ENCODE measurements around the gene SLC4A7. TPM values are rescaled to one million over a fixed set of nuclear protein-coding genes. Genes with fewer than 3 reads are reported as not detected.
"Not testable (repeated sequence)": the region's sequence is repeated elsewhere in the genome, so short reads cannot be mapped to it uniquely, and the experiment has no call there.

The SLC4A7 gene
- total RNA-seq, 1 donor: 281 TPM

DNA sequence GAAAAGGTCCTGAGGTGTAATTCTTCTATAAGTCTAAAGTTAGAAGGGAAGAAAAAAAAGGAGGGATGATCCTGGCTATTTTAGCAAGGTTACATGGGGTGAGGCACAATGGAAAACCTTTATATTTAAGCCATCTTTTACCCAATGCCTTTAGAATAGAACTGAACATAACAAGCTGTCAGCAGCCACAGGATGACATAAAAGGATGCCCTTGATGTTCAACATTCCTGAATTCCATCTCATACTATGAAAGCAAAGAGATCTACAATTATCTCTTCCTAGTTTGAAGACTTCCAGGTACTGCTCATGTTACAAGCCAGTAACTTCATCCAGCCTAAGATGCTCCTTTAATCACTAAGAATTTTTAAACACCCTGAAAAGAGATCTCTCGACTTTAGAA lies 141.9 kb downstream of the SLC4A7 start:
- DNase-seq (ENCODE audit: insufficient read length, low spot score, missing footprints): no peak
- Histone ChIP-seq H3K27me3 (ENCODE audit: insufficient read depth, low read length) (no peaks in the 10 kb centered on the region), H3K79me2 (ENCODE audit: insufficient read depth, low read length) (no peaks in the 10 kb centered on the region)

DNA sequence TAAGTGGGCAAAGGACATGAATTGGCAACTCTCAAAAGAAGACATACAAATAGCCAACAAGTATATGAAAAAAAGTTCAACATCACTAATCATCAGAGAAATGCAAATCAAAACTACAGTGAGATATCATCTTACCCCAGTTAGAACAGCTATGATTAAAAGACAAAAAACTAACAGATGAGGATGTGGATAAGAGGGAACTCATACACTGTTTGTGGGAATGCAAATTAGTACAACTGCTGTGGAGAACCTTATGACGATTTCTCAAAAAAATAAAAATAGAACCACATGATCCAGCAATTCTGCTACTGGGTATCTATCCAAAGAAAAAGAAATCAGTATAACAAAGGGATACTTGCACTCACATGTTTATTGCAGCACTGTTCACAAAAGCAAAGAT lies 143.7 kb downstream of the SLC4A7 start:
- H3K4me1 ChIP-seq (ENCODE audit: insufficient read depth, low read length): no peaks in the 10 kb centered on the region
- H3K4me2 ChIP-seq (ENCODE audit: insufficient read depth, low read length): no peak overlapping the region
- H3K4me3 ChIP-seq (ENCODE audit: insufficient read depth, low read length): no peak overlapping the region
- H3K36me3 ChIP-seq (ENCODE audit: insufficient read depth, low read length): peaks cover 15% of the 10 kb centered on the region
- H2AFZ ChIP-seq (ENCODE audit: low read length): no peak overlapping the region
- no peaks in the 10 kb centered on the region for H3K27me3 ChIP-seq (ENCODE audit: insufficient read depth, low read length)
- no peak overlapping the region for H3K27ac ChIP-seq (ENCODE audit: low read depth, low read length)
- H3K79me2 ChIP-seq (ENCODE audit: insufficient read depth, low read length): no peaks in the 10 kb centered on the region
- no peak for DNase-seq (ENCODE audit: insufficient read length, low spot score, missing footprints)
- no peaks in the 10 kb centered on the region for H3K9me3 ChIP-seq (ENCODE audit: low read depth, low read length)
- no peaks in the 10 kb centered on the region for H4K20me1 ChIP-seq (ENCODE audit: insufficient read depth, low read length)
- TF ChIP-seq CTCF (IDR thresholded peaks at IDR 0.05; ENCODE audit: extremely low read depth, low read depth, low read length): no peak

More for the DNA sequence above, 141.9 kb downstream of the SLC4A7 start:
- no peak for TF ChIP-seq CTCF (IDR thresholded peaks at IDR 0.05; ENCODE audit: extremely low read depth, low read depth, low read length)
- H4K20me1 ChIP-seq (ENCODE audit: insufficient read depth, low read length): no peaks in the 10 kb centered on the region
- H3K4me2 ChIP-seq (ENCODE audit: insufficient read depth, low read length): no peak overlapping the region
- H3K36me3 ChIP-seq (ENCODE audit: insufficient read depth, low read length): peaks cover 22% of the 10 kb centered on the region
- no peak overlapping the region for H2AFZ ChIP-seq (ENCODE audit: low read length)
- H3K4me1 ChIP-seq (ENCODE audit: insufficient read depth, low read length): no peaks in the 10 kb centered on the region
- no peaks in the 10 kb centered on the region for H3K9me3 ChIP-seq (ENCODE audit: low read depth, low read length)
- no peak overlapping the region for H3K4me3 ChIP-seq (ENCODE audit: insufficient read depth, low read length)
- no peak overlapping the region for H3K27ac ChIP-seq (ENCODE audit: low read depth, low read length)

- H3K79me2 ChIP-seq (ENCODE audit: insufficient read depth, low read length): no peaks in the 10 kb centered on the region
- TF ChIP-seq CTCF (IDR thresholded peaks at IDR 0.05; ENCODE audit: extremely low read depth, low read depth, low read length): no peak
- H3K4me3 ChIP-seq (ENCODE audit: insufficient read depth, low read length): no peak overlapping the region
- H3K27me3 ChIP-seq (ENCODE audit: insufficient read depth, low read length): no peaks in the 10 kb centered on the region
- H4K20me1 ChIP-seq (ENCODE audit: insufficient read depth, low read length): no peaks in the 10 kb centered on the region
- no peaks in the 10 kb centered on the region for H3K4me1 ChIP-seq (ENCODE audit: insufficient read depth, low read length)
- no peak overlapping the region for H3K27ac ChIP-seq (ENCODE audit: low read depth, low read length)
- DNase-seq (ENCODE audit: insufficient read length, low spot score, missing footprints): no peak
- H3K4me2 ChIP-seq (ENCODE audit: insufficient read depth, low read length): no peak overlapping the region
- H3K9me3 ChIP-seq (ENCODE audit: low read depth, low read length): no peaks in the 10 kb centered on the region
- H2AFZ ChIP-seq (ENCODE audit: low read length): no peak overlapping the region
- no peaks in the 10 kb centered on the region for H3K36me3 ChIP-seq (ENCODE audit: insufficient read depth, low read length)
Observed at GRCh38 chr3:27335571-27335970, 148.6 kb downstream of the SLC4A7 start.

- no peaks in the 10 kb centered on the region for H3K9me3 ChIP-seq (ENCODE audit: low read depth, low read length)
- no peak overlapping the region for H2AFZ ChIP-seq (ENCODE audit: low read length)
- H3K4me1 ChIP-seq (ENCODE audit: insufficient read depth, low read length): no peaks in the 10 kb centered on the region
- no peak overlapping the region for H3K27ac ChIP-seq (ENCODE audit: low read depth, low read length)
- H3K36me3 ChIP-seq (ENCODE audit: insufficient read depth, low read length): no peaks in the 10 kb centered on the region
- H3K79me2 ChIP-seq (ENCODE audit: insufficient read depth, low read length): no peaks in the 10 kb centered on the region
- no peak overlapping the region for H3K4me2 ChIP-seq (ENCODE audit: insufficient read depth, low read length)
- no peaks in the 10 kb centered on the region for H4K20me1 ChIP-seq (ENCODE audit: insufficient read depth, low read length)
- TF ChIP-seq CTCF (IDR thresholded peaks at IDR 0.05; ENCODE audit: extremely low read depth, low read depth, low read length): no peak
- H3K27me3 ChIP-seq (ENCODE audit: insufficient read depth, low read length): no peaks in the 10 kb centered on the region
- no peak overlapping the region for H3K4me3 ChIP-seq (ENCODE audit: insufficient read depth, low read length)
- no peak for DNase-seq (ENCODE audit: insufficient read length, low spot score, missing footprints)
Observed at GRCh38 chr3:27333843-27334242, 150.3 kb downstream of the SLC4A7 start.

- H3K4me3 ChIP-seq (ENCODE audit: insufficient read depth, low read length); H3K4me2 ChIP-seq (ENCODE audit: insufficient read depth, low read length); DNase-seq (ENCODE audit: insufficient read length, low spot score, missing footprints); H3K9me3 ChIP-seq (ENCODE audit: low read depth, low read length); H3K27ac ChIP-seq (ENCODE audit: low read depth, low read length); H3K36me3 ChIP-seq (ENCODE audit: insufficient read depth, low read length); H3K27me3 ChIP-seq (ENCODE audit: insufficient read depth, low read length); H3K79me2 ChIP-seq (ENCODE audit: insufficient read depth, low read length); H2AFZ ChIP-seq (ENCODE audit: low read length); H4K20me1 ChIP-seq (ENCODE audit: insufficient read depth, low read length): not testable (repeated sequence)
- H3K4me1 ChIP-seq (ENCODE audit: insufficient read depth, low read length): peaks cover 23% of the 10 kb centered on the region
Observed at GRCh38 chr3:27328982-27329762, 155.0 kb downstream of the SLC4A7 start.
